IPS-15b (cell line): ENCODE data around the gene HOXA9.

Experiments used
- H3K27me3 ChIP-seq: one replicate; pipeline ENCODE4 v1.6.1; 2013; ENCODE audit warnings: low read length; ENCODE audit not compliant: control insufficient read depth, insufficient read depth
- H3K36me3 ChIP-seq: one replicate; pipeline ENCODE4 v1.6.1; 2013; ENCODE audit warnings: low read length; ENCODE audit not compliant: control insufficient read depth, insufficient read depth
- H3K4me1 ChIP-seq: one replicate; pipeline ENCODE4 v1.6.1; 2013; ENCODE audit warnings: mild to moderate bottlenecking, low read length; ENCODE audit not compliant: control insufficient read depth, insufficient read depth
- H3K4me3 ChIP-seq: one replicate; pipeline ENCODE4 v1.5.1; 2013; ENCODE audit warnings: low read depth, low read length
- H3K9ac ChIP-seq: one replicate; pipeline ENCODE4 v1.6.1; 2013; ENCODE audit warnings: low read depth, mild to moderate bottlenecking, low read length
- H3K9me3 ChIP-seq: one replicate; pipeline ENCODE4 v1.6.1; 2013; ENCODE audit warnings: mild to moderate bottlenecking, low read length; ENCODE audit not compliant: control insufficient read depth, insufficient read depth

The HOXA9 gene

GRCh38 chr7:27169658-27170425, 4.5 kb upstream of the HOXA9 start:
- H3K9ac ChIP-seq: no peak overlapping the region
- no peaks in the 10 kb centered on the region for H3K36me3 ChIP-seq
- peaks cover 96% of the 10 kb centered on the region for H3K27me3 ChIP-seq
- H3K4me3 ChIP-seq: peak overlapping the region; percentile 32
- H3K4me1 ChIP-seq: no peaks in the 10 kb centered on the region
- H3K9me3 ChIP-seq: no peaks in the 10 kb centered on the region

- Histone ChIP-seq H3K9ac (no peak overlapping the region), H3K27me3 (peaks cover 98% of the 10 kb centered on the region), H3K36me3 (no peaks in the 10 kb centered on the region), H3K9me3 (no peaks in the 10 kb centered on the region), H3K4me3 (peak overlapping the region; percentile 33), H3K4me1 (no peaks in the 10 kb centered on the region)
Measured at GRCh38 chr7:27168265-27168947, 3.1 kb upstream of the HOXA9 start.

- H3K4me1 ChIP-seq: no peaks in the 10 kb centered on the region
- peaks cover 98% of the 10 kb centered on the region for H3K27me3 ChIP-seq
- H3K36me3 ChIP-seq: no peaks in the 10 kb centered on the region
- no peaks in the 10 kb centered on the region for H3K9me3 ChIP-seq
- no peak overlapping the region for H3K4me3 ChIP-seq
- H3K9ac ChIP-seq: no peak overlapping the region
Measured at GRCh38 chr7:27167916-27168264, 2.6 kb upstream of the HOXA9 start.

- H3K4me1 ChIP-seq: no peaks in the 10 kb centered on the region
- peak overlapping the region; percentile 8 for H3K4me3 ChIP-seq
- no peak overlapping the region for H3K9ac ChIP-seq
- H3K9me3 ChIP-seq: no peaks in the 10 kb centered on the region
- H3K36me3 ChIP-seq: no peaks in the 10 kb centered on the region
- H3K27me3 ChIP-seq: peaks cover 98% of the 10 kb centered on the region
Measured at GRCh38 chr7:27166531-27167505, 1.5 kb upstream of the HOXA9 start.

GRCh38 chr7:27165996-27166530, 726 bp upstream of the HOXA9 start:
- Histone ChIP-seq H3K4me3 (peak overlapping the region; percentile 18), H3K9me3 (no peaks in the 10 kb centered on the region), H3K9ac (no peak overlapping the region), H3K36me3 (no peaks in the 10 kb centered on the region), H3K27me3 (peaks cover 96% of the 10 kb centered on the region), H3K4me1 (no peaks in the 10 kb centered on the region)

GRCh38 chr7:27164367-27165088, 809 bp downstream of the HOXA9 start:
- no peaks in the 10 kb centered on the region for H3K9me3 ChIP-seq
- no peaks in the 10 kb centered on the region for H3K4me1 ChIP-seq
- peak overlapping the region; percentile 12 for H3K4me3 ChIP-seq
- peaks cover 97% of the 10 kb centered on the region for H3K27me3 ChIP-seq
- H3K36me3 ChIP-seq: no peaks in the 10 kb centered on the region
- no peak overlapping the region for H3K9ac ChIP-seq

GRCh38 chr7:27164045-27164366, 1.3 kb downstream of the HOXA9 start:
- Histone ChIP-seq H3K27me3 (peaks cover 98% of the 10 kb centered on the region), H3K9ac (no peak overlapping the region), H3K4me1 (no peaks in the 10 kb centered on the region), H3K4me3 (peak overlapping the region; percentile 12), H3K36me3 (no peaks in the 10 kb centered on the region), H3K9me3 (no peaks in the 10 kb centered on the region)

- Histone ChIP-seq H3K9me3 (no peaks in the 10 kb centered on the region), H3K4me3 (peak overlapping the region; percentile 12), H3K36me3 (no peaks in the 10 kb centered on the region), H3K27me3 (peaks cover 98% of the 10 kb centered on the region), H3K4me1 (no peaks in the 10 kb centered on the region), H3K9ac (no peak overlapping the region)
Measured at GRCh38 chr7:27163288-27164044, 1.9 kb downstream of the HOXA9 start.

GRCh38 chr7:27162561-27163287, 2.6 kb downstream of the HOXA9 start:
- Histone ChIP-seq H3K36me3 (no peaks in the 10 kb centered on the region), H3K9ac (no peak overlapping the region), H3K9me3 (no peaks in the 10 kb centered on the region), H3K4me1 (no peaks in the 10 kb centered on the region), H3K27me3 (peaks cover 98% of the 10 kb centered on the region), H3K4me3 (no peak overlapping the region)
